Osteoblast (primary cell): Measurements from ENCODE around the gene DTX4. TPM values are rescaled to one million over a fixed set of nuclear protein-coding genes. Genes with fewer than 3 reads are reported as not detected.

Source experiments
- DNase-seq: peaks from one replicate; pipeline ENCODE4 v3.0.0; 2011; ENCODE audit warnings: low spot score, mixed read lengths; ENCODE audit not compliant: insufficient read length; ENCODE audit errors: missing footprints
- H2AFZ ChIP-seq: 2 replicates; pipeline ENCODE4 v1.6.0; 2011; ENCODE audit warnings: mild to moderate bottlenecking, low read length
- H3K27ac ChIP-seq: 2 replicates; pipeline ENCODE4 v1.5.1; 2011; ENCODE audit warnings: mild to moderate bottlenecking, low read depth, low read length, moderate library complexity
- H3K27me3 ChIP-seq: 2 replicates; pipeline ENCODE4 v1.6.0; 2012; ENCODE audit warnings: mild to moderate bottlenecking, control low read depth, inconsistent platforms, low read length, moderate library complexity; ENCODE audit not compliant: insufficient read depth
- H3K36me3 ChIP-seq: 2 replicates; pipeline ENCODE4 v1.5.1; 2011; ENCODE audit warnings: mild to moderate bottlenecking, low read length, control low read depth, moderate library complexity; ENCODE audit not compliant: insufficient read depth
- H3K4me1 ChIP-seq: 2 replicates; pipeline ENCODE4 v1.5.1; 2011; ENCODE audit warnings: mild to moderate bottlenecking, low read length, control low read depth, moderate library complexity; ENCODE audit not compliant: insufficient read depth
- H3K4me2 ChIP-seq: 2 replicates; pipeline ENCODE4 v1.6.0; 2011; ENCODE audit warnings: mild to moderate bottlenecking, low read length; ENCODE audit not compliant: insufficient read depth
- H3K4me3 ChIP-seq: fragments of 200-600 bp; sonication (generic); 3 replicates; pipeline ENCODE4 v1.5.1; 2012; ENCODE audit warnings: mild to moderate bottlenecking, low read length, inconsistent platforms; ENCODE audit not compliant: insufficient read depth
- H3K79me2 ChIP-seq: 2 replicates; pipeline ENCODE4 v1.6.0; 2012; ENCODE audit warnings: mild to moderate bottlenecking, low read length, control low read depth, inconsistent platforms; ENCODE audit not compliant: insufficient read depth
- H3K9me3 ChIP-seq: 2 replicates; pipeline ENCODE4 v1.5.1; 2011; ENCODE audit warnings: low read depth, low read length, control low read depth
- H4K20me1 ChIP-seq: 2 replicates; pipeline ENCODE4 v1.6.0; 2012; ENCODE audit warnings: mild to moderate bottlenecking, low read length, control low read depth; ENCODE audit not compliant: insufficient read depth
- CTCF ChIP-seq: IDR thresholded peaks from 2 replicates; pipeline ENCODE4 v1.5.1; 2011; ENCODE audit warnings: mild to moderate bottlenecking, low read depth, low read length, moderate library complexity; ENCODE audit errors: extremely low read depth
- total RNA-seq: library from RNA; depleted of rRNA; stranded (reverse); fragments of >200 nt; gene quantifications from 2 replicates; pipeline ENCODE4 v1.2.3, GENCODE V29; 2012

DTX4 gene
- total RNA-seq, 1 donor = under 0.01 TPM

GRCh38 chr11:59205648-59206047, 33.7 kb downstream of the DTX4 start:
- Histone ChIP-seq H3K79me2 (no peaks in the 10 kb centered on the region), H3K9me3 (no peaks in the 10 kb centered on the region), H3K36me3 (no peaks in the 10 kb centered on the region), H3K27ac (no peak overlapping the region), H3K4me1 (peaks cover 28% of the 10 kb centered on the region), H2AFZ (no peak overlapping the region), H3K4me2 (no peak overlapping the region), H4K20me1 (no peaks in the 10 kb centered on the region), H3K27me3 (peaks cover 10% of the 10 kb centered on the region), H3K4me3 (no peak overlapping the region)
- TF ChIP-seq CTCF = no peak
- no peak for DNase-seq

GRCh38 chr11:59206635-59207034, 34.7 kb downstream of the DTX4 start:
- Histone ChIP-seq H3K27ac (no peak overlapping the region), H3K4me1 (peaks cover 28% of the 10 kb centered on the region), H3K36me3 (no peaks in the 10 kb centered on the region), H3K27me3 (peaks cover 18% of the 10 kb centered on the region), H4K20me1 (no peaks in the 10 kb centered on the region), H3K4me2 (no peak overlapping the region), H3K79me2 (no peaks in the 10 kb centered on the region), H3K4me3 (no peak overlapping the region), H3K9me3 (no peaks in the 10 kb centered on the region), H2AFZ (no peak overlapping the region)
- no peak for DNase-seq
- TF ChIP-seq CTCF = peak; percentile 72

GRCh38 chr11:59207988-59208451, 36.1 kb downstream of the DTX4 start:
- H3K4me1 ChIP-seq = peaks cover 28% of the 10 kb centered on the region
- H3K4me3 ChIP-seq = no peak overlapping the region
- H3K36me3 ChIP-seq = no peaks in the 10 kb centered on the region
- no peak overlapping the region for H3K27ac ChIP-seq
- H3K9me3 ChIP-seq = no peaks in the 10 kb centered on the region
- DNase-seq = no peak
- TF ChIP-seq CTCF = peak; percentile 71
- peak overlapping the region; percentile 61 for H3K4me2 ChIP-seq
- peaks cover 28% of the 10 kb centered on the region for H3K27me3 ChIP-seq
- H4K20me1 ChIP-seq = no peaks in the 10 kb centered on the region
- no peak overlapping the region for H2AFZ ChIP-seq
- H3K79me2 ChIP-seq = no peaks in the 10 kb centered on the region

GRCh38 chr11:59208956-59209355, 37.0 kb downstream of the DTX4 start:
- Histone ChIP-seq H3K27me3 (peaks cover 29% of the 10 kb centered on the region), H3K36me3 (no peaks in the 10 kb centered on the region), H3K79me2 (no peaks in the 10 kb centered on the region), H3K9me3 (no peaks in the 10 kb centered on the region), H2AFZ (no peak overlapping the region), H3K4me1 (peaks cover 28% of the 10 kb centered on the region), H3K4me2 (no peak overlapping the region), H3K4me3 (no peak overlapping the region), H3K27ac (no peak overlapping the region), H4K20me1 (no peaks in the 10 kb centered on the region)
- no peak for DNase-seq
- TF ChIP-seq CTCF = no peak
